HG02938 (cell line): Measurements from ENCODE around the gene PLEKHA7.
"Not testable (repeated sequence)": the region's sequence is repeated elsewhere in the genome, so short reads cannot be mapped to it uniquely, and the experiment has no call there.

ENCODE experiments used
- ATAC-seq: cut with Tn5 transposase; IDR thresholded peaks from one replicate; pipeline ENCODE4 v1.9.1; 2021; ENCODE audit warnings: mild to moderate bottlenecking, moderate library complexity; ENCODE audit not compliant: unreplicated experiment

The PLEKHA7 gene, protein sequence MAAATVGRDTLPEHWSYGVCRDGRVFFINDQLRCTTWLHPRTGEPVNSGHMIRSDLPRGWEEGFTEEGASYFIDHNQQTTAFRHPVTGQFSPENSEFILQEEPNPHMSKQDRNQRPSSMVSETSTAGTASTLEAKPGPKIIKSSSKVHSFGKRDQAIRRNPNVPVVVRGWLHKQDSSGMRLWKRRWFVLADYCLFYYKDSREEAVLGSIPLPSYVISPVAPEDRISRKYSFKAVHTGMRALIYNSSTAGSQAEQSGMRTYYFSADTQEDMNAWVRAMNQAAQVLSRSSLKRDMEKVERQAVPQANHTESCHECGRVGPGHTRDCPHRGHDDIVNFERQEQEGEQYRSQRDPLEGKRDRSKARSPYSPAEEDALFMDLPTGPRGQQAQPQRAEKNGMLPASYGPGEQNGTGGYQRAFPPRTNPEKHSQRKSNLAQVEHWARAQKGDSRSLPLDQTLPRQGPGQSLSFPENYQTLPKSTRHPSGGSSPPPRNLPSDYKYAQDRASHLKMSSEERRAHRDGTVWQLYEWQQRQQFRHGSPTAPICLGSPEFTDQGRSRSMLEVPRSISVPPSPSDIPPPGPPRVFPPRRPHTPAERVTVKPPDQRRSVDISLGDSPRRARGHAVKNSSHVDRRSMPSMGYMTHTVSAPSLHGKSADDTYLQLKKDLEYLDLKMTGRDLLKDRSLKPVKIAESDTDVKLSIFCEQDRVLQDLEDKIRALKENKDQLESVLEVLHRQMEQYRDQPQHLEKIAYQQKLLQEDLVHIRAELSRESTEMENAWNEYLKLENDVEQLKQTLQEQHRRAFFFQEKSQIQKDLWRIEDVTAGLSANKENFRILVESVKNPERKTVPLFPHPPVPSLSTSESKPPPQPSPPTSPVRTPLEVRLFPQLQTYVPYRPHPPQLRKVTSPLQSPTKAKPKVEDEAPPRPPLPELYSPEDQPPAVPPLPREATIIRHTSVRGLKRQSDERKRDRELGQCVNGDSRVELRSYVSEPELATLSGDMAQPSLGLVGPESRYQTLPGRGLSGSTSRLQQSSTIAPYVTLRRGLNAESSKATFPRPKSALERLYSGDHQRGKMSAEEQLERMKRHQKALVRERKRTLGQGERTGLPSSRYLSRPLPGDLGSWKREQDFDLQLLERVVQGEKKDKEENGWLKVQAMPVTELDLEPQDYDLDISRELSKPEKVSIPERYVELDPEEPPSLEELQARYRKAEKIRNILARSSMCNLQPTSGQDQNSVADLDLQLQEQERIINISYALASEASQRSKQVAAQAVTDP

GRCh38 chr11:17014321-17014832 lies at the start of gene PLEKHA7:
Gene PLEKHA7 (minus strand): TSS chr11:17014414. CDS start chr11:17014401, 13 bp downstream.
- ATAC-seq, result no peak

DNA sequence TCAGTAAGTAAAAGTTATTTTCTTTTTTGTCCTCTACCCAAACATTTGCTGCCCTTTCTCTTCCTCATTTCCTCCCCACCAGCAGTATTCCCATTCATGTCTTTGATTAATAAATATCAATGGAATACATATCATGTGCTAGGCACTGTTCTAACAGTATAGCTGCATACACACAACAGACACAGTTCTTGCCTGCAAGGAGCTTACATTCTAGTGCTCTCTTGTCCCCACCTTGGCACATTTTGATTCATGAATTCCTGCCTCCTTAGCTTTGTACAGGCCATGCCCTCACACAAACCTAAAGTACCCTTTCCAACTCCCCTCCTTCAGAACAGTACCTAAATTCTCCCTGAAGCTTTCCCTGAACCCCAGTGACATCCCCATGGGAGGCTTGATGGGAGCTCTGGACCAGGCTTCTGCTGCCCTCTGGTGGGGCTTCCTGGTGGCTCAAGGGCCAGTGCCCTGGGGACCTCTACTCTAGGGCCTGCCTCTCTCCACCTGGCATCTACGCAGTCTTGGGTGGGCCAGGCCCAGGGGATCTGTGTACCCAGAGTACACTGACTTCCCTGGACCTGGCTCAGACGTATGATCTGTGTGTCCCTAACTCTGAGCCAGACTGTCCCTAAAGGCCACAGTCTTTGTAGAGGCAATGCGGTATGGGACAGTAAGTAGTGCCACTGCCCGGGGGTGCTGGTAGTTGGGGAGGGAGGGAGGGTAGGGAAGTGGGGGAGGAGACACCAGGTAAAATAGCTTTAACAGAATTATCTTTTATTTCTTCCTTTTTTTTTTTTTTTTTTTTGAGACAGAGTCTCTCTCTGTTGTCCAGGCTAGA lies 49.2 kb upstream of the PLEKHA7 start:
- peak; percentile 59 for ATAC-seq

DNA sequence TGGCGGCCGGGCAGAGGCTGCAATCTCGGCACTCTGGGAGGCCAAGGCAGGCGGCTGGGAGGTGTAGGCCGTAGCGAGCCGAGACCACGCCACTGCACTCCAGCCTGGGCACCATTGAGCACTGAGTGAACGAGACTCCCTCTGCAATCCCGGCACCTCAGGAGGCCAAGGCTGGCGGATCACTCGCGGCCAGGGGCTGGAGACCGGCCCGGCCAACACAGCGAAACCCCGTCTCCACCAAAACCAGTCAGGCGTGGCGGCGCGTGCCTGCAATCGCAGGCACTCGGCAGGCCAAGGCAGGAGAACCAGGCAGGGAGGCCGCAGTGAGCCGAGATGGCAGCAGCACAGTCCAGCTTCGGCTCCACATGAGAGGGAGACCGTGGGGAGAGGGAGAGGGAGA lies 36.9 kb upstream of the PLEKHA7 start:
- ATAC-seq, result not testable (repeated sequence)

GRCh38 chr11:17048491-17048890 lies 34.3 kb upstream of the PLEKHA7 start:
- not testable (repeated sequence) for ATAC-seq

DNA sequence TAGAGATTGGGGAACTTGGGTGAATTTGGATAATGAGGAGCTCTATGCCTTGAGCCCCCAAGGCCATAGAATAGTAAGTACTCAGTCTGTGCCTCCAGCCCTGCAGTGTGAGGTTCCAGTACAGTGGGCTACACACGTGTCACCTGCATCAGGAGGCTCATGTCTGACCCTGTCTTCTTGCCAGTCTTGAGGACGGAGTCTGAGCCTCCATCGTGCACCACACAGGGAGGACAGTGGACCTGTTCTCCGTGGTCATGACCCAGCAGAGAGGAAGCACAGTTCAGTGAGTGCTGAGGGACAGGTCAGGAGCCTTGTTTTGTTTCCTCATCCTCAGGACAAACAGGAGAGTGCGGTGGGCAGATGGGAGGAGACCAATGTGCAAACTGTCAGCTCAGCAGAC lies 32.5 kb upstream of the PLEKHA7 start:
- no peak for ATAC-seq

DNA sequence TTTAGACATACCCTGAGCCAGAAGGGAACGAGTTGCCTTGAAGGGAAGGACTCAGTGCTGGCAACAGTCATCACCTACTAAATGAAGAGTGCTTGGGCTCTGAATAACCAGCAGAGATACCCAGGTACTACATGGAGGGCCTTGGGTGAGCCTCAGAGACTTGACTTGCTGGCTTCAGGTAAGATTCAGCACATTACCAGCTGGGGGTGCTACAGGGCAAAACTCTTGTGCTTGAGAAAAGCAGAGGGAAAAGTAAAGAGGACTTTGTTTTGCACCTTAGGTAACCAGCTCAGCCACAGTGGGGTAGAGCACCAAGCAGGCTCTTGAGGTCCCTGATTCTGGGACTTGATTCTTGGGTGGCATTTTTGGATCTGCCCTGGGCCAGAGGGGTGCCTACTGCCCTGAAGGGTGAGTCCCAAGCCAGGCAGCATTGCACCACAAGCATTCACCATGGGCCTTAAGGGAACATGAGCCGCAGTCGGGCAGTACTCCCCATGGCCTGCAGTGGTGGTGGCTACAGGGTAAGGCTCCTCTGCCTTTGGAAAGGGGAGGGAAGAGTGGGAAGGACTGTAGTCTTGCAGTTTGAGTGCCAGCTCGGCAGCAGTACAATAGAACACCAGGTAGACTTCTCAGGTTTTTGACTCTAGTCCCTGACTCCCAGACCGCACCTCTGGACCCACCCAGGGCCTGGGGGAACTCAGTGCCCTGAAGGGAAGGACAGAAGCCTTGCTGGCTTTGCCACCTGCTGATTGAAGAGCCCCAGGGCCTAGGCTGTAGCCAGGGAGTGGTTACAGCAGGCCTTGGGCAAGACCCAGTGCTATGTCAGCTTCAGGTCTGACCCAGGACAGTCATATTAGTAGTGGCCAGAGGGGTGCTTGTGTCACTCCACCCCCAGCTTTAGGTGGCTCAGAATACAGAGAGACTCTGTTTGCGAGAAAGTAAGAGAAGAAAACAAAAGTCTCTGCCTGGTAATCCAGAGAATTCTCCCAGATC lies 22.7 kb upstream of the PLEKHA7 start:
- ATAC-seq, result no peak

DNA sequence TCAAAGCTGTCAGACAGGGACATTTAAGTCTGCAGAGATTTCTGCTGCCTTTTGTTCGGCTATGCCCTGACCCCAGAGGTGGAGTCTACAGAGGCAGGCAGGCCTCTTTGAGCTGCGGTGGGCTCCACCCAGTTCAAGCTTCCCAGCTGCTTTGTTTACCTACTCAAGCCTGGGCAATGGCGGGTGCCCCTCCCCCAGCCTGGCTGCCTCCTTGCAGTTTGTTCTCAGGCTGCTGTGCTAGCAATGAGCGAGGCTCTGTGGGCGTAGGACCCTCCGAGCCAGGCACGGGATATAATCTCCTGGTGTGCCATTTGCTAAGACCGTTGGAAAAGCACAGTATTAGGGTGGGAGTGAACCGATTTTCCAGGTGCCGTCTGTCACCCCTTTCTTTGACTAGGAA lies 19.8 kb upstream of the PLEKHA7 start:
- ATAC-seq, result not testable (repeated sequence)

- no peak for ATAC-seq
Observed at GRCh38 chr11:17026487-17027082, 12.4 kb upstream of the PLEKHA7 start.

DNA sequence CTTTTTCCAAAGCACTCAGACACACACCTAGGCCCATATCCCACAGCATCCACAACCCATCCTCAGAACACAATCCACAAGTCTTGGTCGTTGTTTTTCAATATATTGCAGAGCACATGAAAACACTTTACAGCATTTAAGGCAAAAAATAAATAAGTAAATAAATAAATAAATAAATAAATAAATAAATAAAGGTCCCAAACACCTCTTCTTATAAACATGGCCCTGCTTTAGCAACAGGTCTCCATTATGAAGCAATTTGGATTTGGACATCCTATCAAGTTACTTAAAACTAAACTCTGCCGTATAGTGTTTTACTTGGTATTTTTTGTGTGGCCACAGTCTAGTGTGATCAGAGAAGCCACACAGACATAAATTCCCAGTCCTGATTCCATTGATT lies 10.7 kb upstream of the PLEKHA7 start:
- no peak for ATAC-seq

DNA sequence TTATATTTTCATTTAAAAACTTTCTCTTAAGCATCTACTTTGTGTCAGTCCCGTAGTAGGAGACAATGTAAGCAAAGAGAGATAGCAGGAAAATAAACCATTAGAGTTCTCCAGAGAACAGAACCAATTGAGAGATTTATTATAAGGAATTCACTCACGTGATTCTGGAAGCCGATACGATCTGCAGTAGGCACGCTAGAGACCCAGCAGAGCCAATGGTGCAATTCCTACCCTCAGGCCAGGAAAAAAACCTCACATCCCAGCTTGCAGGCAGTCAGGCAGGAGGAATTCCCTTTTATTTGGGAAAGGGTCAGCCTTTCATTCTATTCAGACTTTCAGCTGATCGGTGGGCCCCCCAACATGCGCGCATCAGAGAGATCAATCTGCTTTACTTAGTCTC lies 7.3 kb upstream of the PLEKHA7 start:
- no peak for ATAC-seq

- no peak for ATAC-seq
Observed at GRCh38 chr11:17020831-17021230, 6.6 kb upstream of the PLEKHA7 start.

DNA sequence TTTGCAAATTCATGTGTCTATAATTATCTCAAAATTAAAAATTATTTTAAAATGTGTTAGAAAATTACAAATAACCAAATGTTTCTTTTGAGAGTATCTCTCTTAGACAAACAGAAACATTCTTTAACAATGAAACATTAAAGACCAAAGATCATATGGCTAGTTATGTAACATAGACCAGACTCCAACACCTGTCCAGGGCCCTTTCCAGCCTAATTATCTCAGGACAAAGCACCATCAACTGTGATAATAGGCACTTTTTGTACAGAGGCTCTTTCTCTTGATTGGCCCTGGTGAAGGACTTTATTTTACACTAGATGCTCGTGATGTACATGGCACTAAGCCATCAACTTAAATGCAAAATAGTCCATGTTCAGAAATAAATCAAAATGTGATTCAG lies 5.0 kb upstream of the PLEKHA7 start:
- ATAC-seq, result no peak

GRCh38 chr11:17015627-17016126 lies 1.5 kb upstream of the PLEKHA7 start:
- no peak for ATAC-seq

DNA sequence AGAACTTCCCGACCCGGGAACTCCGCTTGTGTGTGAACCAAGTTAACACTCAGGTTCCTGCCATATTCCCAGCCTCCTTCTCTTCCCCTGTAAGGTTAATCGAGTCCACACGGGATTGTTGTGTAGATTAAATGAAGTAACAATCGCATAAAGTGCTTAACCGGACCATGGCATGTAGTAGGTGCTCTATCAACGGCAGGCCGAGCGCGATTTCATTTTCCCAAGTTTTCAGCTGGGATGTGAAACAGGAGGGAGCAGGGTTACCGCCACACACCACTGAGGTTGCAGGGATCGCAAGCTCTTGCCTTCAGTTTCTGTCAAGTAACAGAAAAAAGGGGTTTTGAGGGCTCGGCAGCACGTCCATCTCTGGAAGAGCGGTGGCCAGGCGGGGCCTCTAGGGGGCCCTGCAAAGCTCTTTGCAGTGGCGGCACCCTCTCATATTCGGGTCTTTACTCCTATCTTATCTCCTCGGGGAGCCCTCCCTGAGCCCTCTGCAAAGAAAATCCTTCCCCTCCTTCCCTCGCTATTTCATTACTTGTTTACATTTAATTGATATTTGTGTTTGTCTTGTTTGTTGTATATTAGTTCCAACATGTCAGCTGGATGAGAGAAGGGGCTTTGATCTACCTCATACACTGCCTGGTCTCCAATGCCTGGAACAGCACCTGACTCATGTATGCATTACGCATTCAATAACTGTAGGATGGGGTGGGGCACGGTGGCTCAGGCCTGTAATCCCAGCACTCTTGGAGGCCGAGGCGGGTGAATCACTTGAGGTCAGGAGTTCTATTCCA lies 816 bp upstream of the PLEKHA7 start:
- ATAC-seq, result no peak

DNA sequence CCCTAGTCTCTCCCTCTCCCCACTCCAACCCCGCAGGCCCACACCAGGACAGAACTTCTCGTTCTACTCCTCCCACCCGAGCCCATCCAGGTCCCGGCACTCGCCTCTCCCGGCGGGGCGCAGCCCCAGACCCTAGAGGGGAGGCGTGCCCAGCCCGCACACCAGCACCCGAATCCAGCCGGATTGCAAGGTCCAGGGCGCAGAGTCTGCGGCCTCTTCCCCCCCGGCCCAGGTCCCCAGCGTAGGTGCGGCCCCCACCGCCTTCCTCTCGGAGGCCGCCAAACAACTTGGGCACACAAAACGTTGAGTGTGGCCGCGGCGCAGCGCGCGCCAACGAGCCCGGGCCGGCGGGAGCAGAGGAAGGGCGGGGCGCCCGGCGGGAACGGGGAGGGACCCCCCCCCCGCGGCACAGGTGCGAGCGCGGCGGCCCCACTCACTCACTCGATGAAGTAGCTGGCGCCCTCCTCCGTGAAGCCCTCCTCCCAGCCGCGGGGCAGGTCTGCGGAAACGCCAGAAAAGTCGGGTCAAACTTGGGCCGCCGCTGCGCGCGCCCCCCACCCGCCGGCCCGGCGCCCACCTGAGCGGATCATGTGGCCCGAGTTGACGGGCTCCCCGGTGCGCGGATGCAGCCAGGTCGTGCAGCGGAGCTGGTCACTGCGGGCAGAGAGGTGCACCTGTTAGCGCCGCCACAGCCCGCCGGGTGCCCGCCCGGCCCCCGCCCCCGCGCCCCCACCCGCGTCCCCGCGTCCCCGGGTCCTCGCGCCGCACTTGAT lies 480 bp downstream of the PLEKHA7 start:
- ATAC-seq, result no peak

DNA sequence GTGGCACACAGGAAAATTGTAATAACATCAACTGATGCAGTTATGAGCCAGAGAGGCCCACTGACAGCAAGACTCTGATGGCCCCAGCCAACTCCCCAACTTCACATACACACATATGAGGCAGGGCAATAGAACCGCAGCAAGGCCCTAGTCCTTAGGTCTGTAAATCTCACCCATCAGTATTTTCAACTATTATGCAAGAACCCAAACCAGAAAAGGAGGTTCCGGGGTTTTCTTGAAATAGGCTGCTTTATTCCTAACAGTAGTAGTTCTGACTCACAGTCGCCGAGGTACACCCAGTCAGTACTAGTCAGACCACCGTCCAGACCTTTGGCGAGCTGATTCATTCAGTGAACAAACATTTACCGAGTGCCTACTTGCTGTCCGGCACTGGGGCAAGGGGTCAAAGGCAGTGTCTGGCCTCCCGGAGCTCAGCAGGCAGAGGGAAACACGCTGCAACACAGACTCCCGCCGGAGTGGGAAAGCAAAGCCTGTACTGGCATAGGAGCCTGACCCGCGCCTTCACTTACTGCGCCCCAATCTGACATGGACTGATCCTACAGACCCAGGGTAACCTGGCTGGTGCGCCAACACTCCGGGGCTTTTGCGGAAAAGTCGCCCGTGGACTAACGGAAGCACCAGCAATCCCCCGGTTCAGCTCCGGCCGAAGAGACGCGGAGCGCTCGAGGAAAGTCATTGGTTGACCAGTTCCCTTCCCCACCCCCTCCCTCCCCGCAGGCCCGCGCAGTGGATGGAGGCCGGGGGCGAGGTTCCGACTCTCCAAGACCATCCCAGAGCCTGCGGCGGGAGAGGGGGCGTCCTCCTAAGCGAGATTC lies 1.3 kb downstream of the PLEKHA7 start:
- no peak for ATAC-seq
